H1 (cell line): ENCODE measurements around the gene ITGAV. TPM values are rescaled to one million over a fixed set of nuclear protein-coding genes. Genes with fewer than 3 reads are reported as not detected.

Experiments
- CTCF ChIA-PET: fragments of 300-600 bp; sonication (Branson Sonifier 250); formaldehyde crosslinking; loops from one replicate; lab custom pipeline; 2021; ENCODE audit not compliant: partially characterized antibody; lab: Charles Lee
- POLR2A ChIA-PET: fragments of 300-600 bp; sonication (Branson Sonifier 250); formaldehyde crosslinking; loops from one replicate; lab custom pipeline; 2021; ENCODE audit warnings: inconsistent platforms; ENCODE audit not compliant: partially characterized antibody; lab: Charles Lee
- DNase-seq, 2 experiments: peaks; one replicate each; pipeline versions ENCODE4 v3.0.0 to v3.0.0-alpha.2; 2010 to 2022; ENCODE audit warnings: low spot score in 2 of 2, low read depth in 1 of 2, mixed read lengths in 1 of 2
- FAIRE-seq: peaks from 2 replicates; lab custom pipeline; 2011; peaks lifted over from hg19 to GRCh38; lab: Jason Lieb, UNC
- H2AFZ ChIP-seq: 2 replicates; pipeline ENCODE4 v1.8.1; 2012; ENCODE audit warnings: low read length, inconsistent platforms
- H2AK5ac ChIP-seq: 2 replicates; pipeline ENCODE4 v1.6.1; 2013; ENCODE audit warnings: low read depth, low read length
- H2BK120ac ChIP-seq: replicated peaks from 2 replicates; pipeline ENCODE3; 2013; ENCODE audit warnings: low read depth, low read length, inconsistent platforms
- H2BK12ac ChIP-seq: 2 replicates; pipeline ENCODE4 v1.6.1; 2013; ENCODE audit warnings: low read depth, low read length
- H2BK15ac ChIP-seq: 2 replicates; pipeline ENCODE4 v1.6.1; 2013; ENCODE audit warnings: low read length
- H2BK20ac ChIP-seq: 2 replicates; pipeline ENCODE4 v1.6.1; 2013; ENCODE audit warnings: low read length
- H2BK5ac ChIP-seq: 2 replicates; pipeline ENCODE4 v1.6.1; 2013; ENCODE audit warnings: low read depth, low read length
- H3K14ac ChIP-seq: 2 replicates; pipeline ENCODE4 v1.6.1; 2013; ENCODE audit warnings: inconsistent platforms; ENCODE audit not compliant: insufficient read length
- H3K18ac ChIP-seq: 2 replicates; pipeline ENCODE4 v1.6.1; 2013; ENCODE audit warnings: low read length; ENCODE audit errors: extremely low read depth
- H3K23ac ChIP-seq: 2 replicates; pipeline ENCODE4 v1.6.1; 2013; ENCODE audit warnings: inconsistent platforms; ENCODE audit not compliant: insufficient read length
- H3K23me2 ChIP-seq: 2 replicates; pipeline ENCODE4 v1.6.1; 2013; ENCODE audit warnings: low read depth, low read length
- H3K27ac ChIP-seq: 2 replicates; pipeline ENCODE4 v1.6.1; 2011; ENCODE audit warnings: low read depth, low read length, inconsistent platforms
- H3K27me3 ChIP-seq, 4 experiments: replicated peaks in 1 of 4; 1 replicate in 1 of 4; 2 replicates in 3 of 4; pipeline versions ENCODE4 v1.6.1 to v1.8.1; 2011 to 2013; ENCODE audit warnings: low read length in 3 of 4, mild to moderate bottlenecking in 3 of 4, inconsistent platforms in 2 of 4, mixed read lengths in 2 of 4, moderate library complexity in 1 of 4; ENCODE audit not compliant: control insufficient read depth in 3 of 4, insufficient read depth in 3 of 4; ENCODE audit errors: extremely low read depth in 1 of 4
- H3K36me3 ChIP-seq, 4 experiments: 2 replicates each; pipeline versions ENCODE4 v1.6.1 to v1.8.1; 2011 to 2013; ENCODE audit warnings: mild to moderate bottlenecking in 4 of 4, low read length in 3 of 4, moderate library complexity in 2 of 4, control low read depth in 1 of 4, inconsistent platforms in 1 of 4; ENCODE audit not compliant: insufficient read depth in 4 of 4, control insufficient read depth in 2 of 4
- H3K4ac ChIP-seq: replicated peaks from 2 replicates; pipeline ENCODE3; 2013; ENCODE audit warnings: low read length, low read depth, mixed read lengths, inconsistent platforms; ENCODE audit not compliant: insufficient read length
- H3K4me1 ChIP-seq, 4 experiments: replicated peaks in 1 of 4; 1 replicate in 1 of 4; 2 replicates in 3 of 4; pipeline versions ENCODE4 v1.6.1 to v1.8.1; 2011 to 2013; ENCODE audit warnings: low read length in 3 of 4, inconsistent platforms in 2 of 4, mixed read lengths in 1 of 4; ENCODE audit not compliant: insufficient read depth in 4 of 4, control insufficient read depth in 3 of 4
- H3K4me2 ChIP-seq, 2 experiments: 2 replicates each; pipeline versions ENCODE4 v1.6.1 to v1.8.1; 2011 to 2013; ENCODE audit warnings: low read depth in 2 of 2, low read length in 2 of 2, control low read depth in 1 of 2, inconsistent platforms in 1 of 2, mild to moderate bottlenecking in 1 of 2; ENCODE audit not compliant: insufficient read depth in 1 of 2
- H3K4me3 ChIP-seq, 4 experiments: fragments of 200-600, 300-600 bp in 1 of 4; sonication (generic), shearing (Covaris generic), sonication (Bioruptor Twin) in 1 of 4; 2 replicates each; pipeline versions ENCODE4 v1.5.1 to v1.8.1; 2011 to 2016; ENCODE audit warnings: low read length in 4 of 4, low read depth in 3 of 4, control low read depth in 2 of 4, inconsistent platforms in 2 of 4, mild to moderate bottlenecking in 2 of 4, mixed read lengths in 1 of 4, moderate library complexity in 1 of 4; ENCODE audit not compliant: insufficient read depth in 2 of 4; ENCODE audit errors: extremely low read depth in 1 of 4
- H3K56ac ChIP-seq: replicated peaks from 2 replicates; pipeline ENCODE3; 2013; ENCODE audit warnings: low read depth, mild to moderate bottlenecking, mixed read lengths, low read length, inconsistent platforms; ENCODE audit not compliant: insufficient read length
- H3K79me1 ChIP-seq: 2 replicates; pipeline ENCODE4 v1.6.1; 2013; ENCODE audit warnings: low read depth, low read length, control low read depth
- H3K79me2 ChIP-seq, 2 experiments: 2 replicates each; pipeline versions ENCODE4 v1.6.1 to v1.8.1; 2012 to 2013; ENCODE audit warnings: low read length in 2 of 2, mild to moderate bottlenecking in 2 of 2, inconsistent platforms in 1 of 2; ENCODE audit not compliant: insufficient read depth in 2 of 2, control insufficient read depth in 1 of 2
- H3K9ac ChIP-seq, 4 experiments: replicated peaks in 1 of 4; 1 replicate in 1 of 4; 2 replicates in 3 of 4; pipeline versions ENCODE4 v1.6.1 to v1.8.1; 2011 to 2013; ENCODE audit warnings: low read depth in 3 of 4, low read length in 3 of 4, control low read depth in 2 of 4, mild to moderate bottlenecking in 2 of 4, moderate library complexity in 2 of 4, inconsistent platforms in 1 of 4; ENCODE audit errors: extremely low read depth in 1 of 4
- H3K9me3 ChIP-seq, 2 experiments: 2 replicates each; pipeline versions ENCODE4 v1.6.1 to v1.8.1; 2012 to 2013; ENCODE audit warnings: mild to moderate bottlenecking in 2 of 2, moderate library complexity in 2 of 2, control low read depth in 1 of 2, inconsistent platforms in 1 of 2, low read depth in 1 of 2, low read length in 1 of 2, mixed read lengths in 1 of 2; ENCODE audit not compliant: insufficient read depth in 2 of 2
- H4K20me1 ChIP-seq, 2 experiments: replicated peaks in 1 of 2; 2 replicates each; pipeline versions ENCODE3 to v1.8.1; 2011 to 2013; ENCODE audit warnings: inconsistent platforms in 2 of 2, low read length in 2 of 2, mild to moderate bottlenecking in 1 of 2; ENCODE audit not compliant: insufficient read depth in 2 of 2, control insufficient read depth in 1 of 2
- H4K5ac ChIP-seq: 2 replicates; pipeline ENCODE4 v1.6.1; 2013; ENCODE audit warnings: low read length, low read depth, mixed read lengths, inconsistent platforms; ENCODE audit not compliant: insufficient read length
- H4K8ac ChIP-seq: 2 replicates; pipeline ENCODE4 v1.8.0; 2013; ENCODE audit warnings: mild to moderate bottlenecking, moderate library complexity, low read length, inconsistent platforms; ENCODE audit not compliant: insufficient read depth; ENCODE audit errors: extremely low read depth
- H4K91ac ChIP-seq: replicated peaks from 2 replicates; pipeline ENCODE3; 2013; ENCODE audit warnings: low read length, mixed read lengths, inconsistent platforms; ENCODE audit not compliant: insufficient read length
- CREB1 ChIP-seq: IDR thresholded peaks from 2 replicates; pipeline ENCODE4 v1.6.1; 2012; ENCODE audit warnings: inconsistent platforms
- HDAC2 ChIP-seq, 2 experiments: fragments of 300-600 bp in 1 of 2; sonication (generic) in 1 of 2; IDR thresholded peaks; 2 replicates each; pipeline ENCODE4 v1.6.1; 2011 to 2012; ENCODE audit warnings: low read depth in 2 of 2, low read length in 2 of 2, mild to moderate bottlenecking in 2 of 2, moderate library complexity in 2 of 2, borderline replicate concordance in 1 of 2, inconsistent platforms in 1 of 2
- NANOG ChIP-seq: IDR thresholded peaks from 2 replicates; pipeline ENCODE4 v1.6.1; 2011; ENCODE audit warnings: low read length, low read depth, mild to moderate bottlenecking, inconsistent platforms; ENCODE audit not compliant: insufficient read depth, poor library complexity, severe bottlenecking
- NRF1 ChIP-seq: IDR thresholded peaks from 2 replicates; pipeline ENCODE4 v1.6.1; 2011; ENCODE audit warnings: mild to moderate bottlenecking, low read depth, low read length, improper control_type of control experiment
- POLR2A ChIP-seq, 2 experiments: IDR thresholded peaks; 1 replicate in 1 of 2; 2 replicates in 1 of 2; pipeline ENCODE4 v1.6.1; 2011; ENCODE audit warnings: low read depth in 2 of 2, low read length in 2 of 2, mild to moderate bottlenecking in 2 of 2; ENCODE audit errors: control extremely low read depth in 1 of 2
- POLR2AphosphoS5 ChIP-seq: IDR thresholded peaks from 2 replicates; pipeline ENCODE4 v1.6.1; 2011; ENCODE audit warnings: low read depth, low read length
- SIX5 ChIP-seq: IDR thresholded peaks from 2 replicates; pipeline ENCODE4 v1.6.1; 2011; ENCODE audit warnings: mild to moderate bottlenecking, low read depth, low read length
- TAF1 ChIP-seq: IDR thresholded peaks from 2 replicates; pipeline ENCODE4 v1.6.1; 2011; ENCODE audit warnings: mild to moderate bottlenecking, low read depth, low read length
- YY1 ChIP-seq: IDR thresholded peaks from 2 replicates; pipeline ENCODE4 v1.6.1; 2011; ENCODE audit warnings: low read depth, mild to moderate bottlenecking, low read length
- WGBS, 2 experiments: shearing (Covaris generic) in 1 of 2; methylation state at CpG; one replicate each; pipeline versions ENCODE4 v1.1.6 to v1.1.7; 2013 to 2015; ENCODE audit warnings: low lambda C conversion rate in 2 of 2, mixed read lengths in 2 of 2, inconsistent platforms in 1 of 2, low coverage in 1 of 2, missing lambda C conversion rate in 1 of 2; ENCODE audit not compliant: insufficient replicate concordance in 2 of 2, insufficient coverage in 1 of 2, insufficient read length in 1 of 2; ENCODE audit errors: extremely low coverage in 1 of 2, missing lambda C conversion rate in 1 of 2; 5-methylcytosine and 5-hydroxymethylcytosine counted together
- polyA plus RNA-seq, 7 experiments: library from polyadenylated mRNA; depleted of rRNA in 3 of 7; stranded (reverse) in 5 of 7; unstranded in 2 of 7; fragments of >200 nt in 5 of 7; fragments of 200-250 nt in 2 of 7; gene quantifications; 1 replicate in 5 of 7; 2 replicates in 1 of 7; 4 replicates in 1 of 7; pipeline versions ENCODE4 v1.2.1 to v1.2.3, GENCODE V29; 2011 to 2013; ENCODE audit warnings: missing spikeins in 2 of 7, mixed read lengths in 2 of 7
- total RNA-seq: library from RNA; stranded (reverse); fragmentation: NEBNext Ultra II Directional; extraction: Animal tissue kit (Norgen Biotek cat#: 25700); gene quantifications from 2 replicates; pipeline ENCODE4 v1.2.1, GENCODE V29; 2021
- TF ChIP-seq, protein P1 (sequence below): IDR thresholded peaks from 2 replicates; pipeline ENCODE4 v1.6.1; 2012; ENCODE audit warnings: inconsistent platforms

ITGAV gene
- total and polyA plus RNA-seq, 2 of the 8 experiments (the other 6 are each of a cell fraction or from before 2014, with no cell fraction given), result 11.7 to 42.4 TPM

DNA sequence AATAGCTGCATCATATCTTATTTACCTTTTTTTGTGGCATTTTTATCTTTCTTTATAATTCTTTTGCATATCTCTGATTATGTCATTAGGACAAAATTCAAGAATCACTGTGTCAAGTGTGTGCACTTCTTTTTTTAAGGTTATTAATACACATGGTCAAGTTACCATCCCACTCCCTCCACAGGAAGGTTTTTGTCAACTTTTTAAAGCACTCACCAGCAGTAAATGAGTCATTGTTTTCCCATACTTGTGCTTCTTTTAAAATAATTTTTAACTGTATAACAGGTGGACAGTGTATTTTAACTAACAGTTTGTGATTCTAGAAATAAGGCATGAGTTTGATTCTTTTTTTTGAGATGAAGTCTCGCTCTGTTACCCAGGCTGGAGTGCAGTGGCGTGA lies 58.3 kb downstream of the ITGAV start:
- no peak for FAIRE-seq

More for the DNA sequence above, 58.3 kb downstream of the ITGAV start:
- DNase-seq, result no peak
- no peak overlapping the region for H2BK5ac ChIP-seq
- H3K9ac ChIP-seq, result no peak overlapping the region
- H2AFZ ChIP-seq, result no peak overlapping the region
- H3K4me2 ChIP-seq, result no peak overlapping the region
- no peaks in the 10 kb centered on the region for H3K4me1 ChIP-seq
- no peak overlapping the region for H3K4me3 ChIP-seq
- WGBS, 2 experiments, result 85% methylated on average over 2 of the region's 2 CpGs; no CpG with 5 or more reads in 1 of the 2 experiments
- no peak overlapping the region for H3K18ac ChIP-seq
- no peaks in the 10 kb centered on the region for H3K79me2 ChIP-seq
- H4K91ac ChIP-seq, result no peak overlapping the region
- H3K23ac ChIP-seq, result no peak overlapping the region
- no peaks in the 10 kb centered on the region for H3K23me2 ChIP-seq
- H3K4ac ChIP-seq, result no peak overlapping the region
- peaks cover 2 to 7% (median 3%) of the 10 kb centered on the region in 4 experiments; a peak in 4 of 8 replicates for H3K36me3 ChIP-seq
- no peaks in the 10 kb centered on the region for H3K9me3 ChIP-seq
- H3K56ac ChIP-seq, result no peak overlapping the region
- CTCF ChIA-PET, result interaction anchor here (1.5 to 1.7 kb wide), 2 partner anchors 17 to 144 kb away, joined by 4 read pairs; no protein-coding TSS in a partner anchor
- H2AK5ac ChIP-seq, result no peak overlapping the region
- no peak overlapping the region for H2BK120ac ChIP-seq
- H3K27me3 ChIP-seq, result no peaks in the 10 kb centered on the region
- TF ChIP-seq NANOG, result no peak
- TF ChIP-seq, protein P1, sequence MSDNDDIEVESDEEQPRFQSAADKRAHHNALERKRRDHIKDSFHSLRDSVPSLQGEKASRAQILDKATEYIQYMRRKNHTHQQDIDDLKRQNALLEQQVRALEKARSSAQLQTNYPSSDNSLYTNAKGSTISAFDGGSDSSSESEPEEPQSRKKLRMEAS, result no peak
- TF ChIP-seq HDAC2 (IDR thresholded peaks at IDR 0.05; ENCODE audit: borderline replicate concordance in 1 of 2, low read depth in 2 of 2, low read length in 2 of 2), result no peak
- TF ChIP-seq NRF1, result no peak
- TF ChIP-seq TAF1, result no peak
- TF ChIP-seq CREB1, result no peak
- no peak for TF ChIP-seq POLR2A (IDR thresholded peaks at IDR 0.05; ENCODE audit: control extremely low read depth in 1 of 2, low read depth in 2 of 2, low read length in 2 of 2)
- no peak for TF ChIP-seq YY1
- TF ChIP-seq POLR2AphosphoS5, result no peak
- TF ChIP-seq SIX5, result no peak
- H4K8ac ChIP-seq, result no peak overlapping the region
- no peaks in the 10 kb centered on the region for H3K79me1 ChIP-seq
- H2BK15ac ChIP-seq, result no peak overlapping the region
- H4K20me1 ChIP-seq, result no peaks in the 10 kb centered on the region
- no peak overlapping the region for H2BK12ac ChIP-seq
- no peak overlapping the region for H4K5ac ChIP-seq
- POLR2A ChIA-PET, result no interaction called here
- H3K14ac ChIP-seq, result no peak overlapping the region
- no peak overlapping the region for H3K27ac ChIP-seq
- H2BK20ac ChIP-seq, result no peak overlapping the region
